ENCODE measurements around the gene LRCH1. TPM values are rescaled to one million over a fixed set of nuclear protein-coding genes. Genes with fewer than 3 reads are reported as not detected.

The LRCH1 gene
- polyA plus RNA-seq, 1 of the 3 experiments (the other 2 are of a cell fraction): 5.5 TPM

DNA sequence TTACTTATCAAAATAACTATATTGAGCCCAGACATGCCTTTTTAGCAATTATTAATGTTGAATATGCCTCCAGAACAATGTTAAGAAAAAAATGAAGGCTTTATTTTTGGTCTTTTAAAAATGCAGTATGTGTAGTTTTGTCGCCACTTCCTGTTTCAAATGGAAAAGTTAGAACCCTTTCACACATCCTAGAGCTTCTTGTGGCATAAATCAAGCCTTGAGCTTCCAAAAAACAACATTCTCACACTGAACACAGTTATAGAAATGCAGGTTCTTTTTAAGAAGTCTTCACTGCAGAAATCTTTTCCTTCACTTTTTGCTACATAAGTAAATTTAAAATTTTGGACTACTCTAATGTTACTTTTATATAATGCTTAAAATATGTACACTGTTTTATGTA is 135.3 kb downstream of the LRCH1 start (continued):
- TF ChIP-seq, protein P1, sequence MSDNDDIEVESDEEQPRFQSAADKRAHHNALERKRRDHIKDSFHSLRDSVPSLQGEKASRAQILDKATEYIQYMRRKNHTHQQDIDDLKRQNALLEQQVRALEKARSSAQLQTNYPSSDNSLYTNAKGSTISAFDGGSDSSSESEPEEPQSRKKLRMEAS (IDR thresholded peaks at IDR 0.05; ENCODE audit: low read depth): no peak
- TF ChIP-seq USF2 (IDR thresholded peaks at IDR 0.05; ENCODE audit: borderline replicate concordance, low read depth, low read length) (no peak), SIN3A (IDR thresholded peaks at IDR 0.05; ENCODE audit: borderline replicate concordance, low read depth, low read length) (no peak), ZBTB33 (IDR thresholded peaks at IDR 0.05; ENCODE audit: borderline replicate concordance, low read depth) (no peak), RCOR1 (IDR thresholded peaks at IDR 0.05; ENCODE audit: low read length) (no peak), TEAD4 (IDR thresholded peaks at IDR 0.05; ENCODE audit: borderline replicate concordance, insufficient read depth) (no peak), TCF12 (IDR thresholded peaks at IDR 0.05) (no peak), ELF1 (IDR thresholded peaks at IDR 0.05) (no peak)

DNA sequence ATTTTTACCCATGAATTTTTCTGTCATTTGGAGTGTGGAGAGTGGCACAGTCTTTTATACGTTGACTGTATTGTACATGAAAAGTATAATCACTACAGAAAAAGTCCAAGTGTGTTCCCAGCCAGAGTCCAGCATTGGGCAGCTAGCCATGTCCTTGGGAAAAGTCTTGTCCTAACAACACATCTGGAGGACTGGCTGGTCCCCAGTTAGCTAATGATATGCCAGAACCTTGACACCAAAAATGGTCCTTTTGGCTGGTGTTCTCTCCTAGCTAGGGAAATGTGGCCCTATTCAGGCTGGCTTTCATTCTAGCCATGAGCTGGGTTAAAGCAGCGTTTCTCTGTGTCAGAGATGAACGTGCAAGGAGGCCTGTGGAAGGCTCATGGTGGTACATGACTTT is 145.0 kb downstream of the LRCH1 start:
- H4K20me1 ChIP-seq (ENCODE audit: insufficient read depth): no peaks in the 10 kb centered on the region
- H3K79me2 ChIP-seq (ENCODE audit: insufficient read depth): no peaks in the 10 kb centered on the region
- peaks cover 50 to 67% of the 10 kb centered on the region in 2 experiments for H3K36me3 ChIP-seq (replicated peaks in 1 of 2; ENCODE audit: control insufficient read depth in 1 of 2, insufficient read depth in 2 of 2, low read length in 1 of 2)
- peak overlapping the region in 1 of 2 experiments; percentile 39; a peak in 1 of 4 replicates for H3K27ac ChIP-seq (ENCODE audit: low read depth in 2 of 2, low read length in 1 of 2)
- DNase-seq: no peak
- H2AFZ ChIP-seq (ENCODE audit: low read depth): no peak overlapping the region
- no peaks in the 10 kb centered on the region for H3F3A ChIP-seq (replicated peaks; ENCODE audit: insufficient read depth)
- H3K9ac ChIP-seq: no peak overlapping the region
- no peak overlapping the region for H3K4me2 ChIP-seq
- H3K9me3 ChIP-seq: no peaks in the 10 kb centered on the region
- CTCF ChIA-PET: interaction anchor here (1.1 to 3.2 kb wide), 5 partner anchors 15 to 146 kb away, joined by 4 to 16 read pairs (median 5); partner anchors contain the start of gene LRCH1
- POLR2A ChIA-PET: no interaction called here
- no peak overlapping the region for H3K4me3 ChIP-seq (ENCODE audit: low read depth in 2 of 2, low read length in 1 of 2)
- H3K27me3 ChIP-seq (ENCODE audit: insufficient read depth): no peaks in the 10 kb centered on the region
- WGBS (ENCODE audit: low lambda C conversion rate): 94% methylated on average over 3 of the region's 3 CpGs
- peaks cover 0 to 18% of the 10 kb centered on the region in 2 experiments; a peak in 2 of 4 replicates for H3K4me1 ChIP-seq (ENCODE audit: control insufficient read depth in 1 of 2, insufficient read depth in 2 of 2, low read depth in 1 of 2, low read length in 1 of 2)
- TF ChIP-seq SIN3A (IDR thresholded peaks at IDR 0.05; ENCODE audit: borderline replicate concordance, low read depth, low read length) (no peak), TEAD4 (IDR thresholded peaks at IDR 0.05; ENCODE audit: borderline replicate concordance, insufficient read depth) (no peak), YY1 (IDR thresholded peaks at IDR 0.05; ENCODE audit: low read depth) (no peak), EZH2phosphoT487 (IDR thresholded peaks at IDR 0.05; ENCODE audit: borderline replicate concordance, low read depth) (no peak), NFIC (IDR thresholded peaks at IDR 0.05; ENCODE audit: borderline replicate concordance) (no peak), ELF1 (IDR thresholded peaks at IDR 0.05) (no peak), POLR2AphosphoS5 (IDR thresholded peaks at IDR 0.05; ENCODE audit: low read depth, low read length) (no peak)
- TF ChIP-seq, protein P2, sequence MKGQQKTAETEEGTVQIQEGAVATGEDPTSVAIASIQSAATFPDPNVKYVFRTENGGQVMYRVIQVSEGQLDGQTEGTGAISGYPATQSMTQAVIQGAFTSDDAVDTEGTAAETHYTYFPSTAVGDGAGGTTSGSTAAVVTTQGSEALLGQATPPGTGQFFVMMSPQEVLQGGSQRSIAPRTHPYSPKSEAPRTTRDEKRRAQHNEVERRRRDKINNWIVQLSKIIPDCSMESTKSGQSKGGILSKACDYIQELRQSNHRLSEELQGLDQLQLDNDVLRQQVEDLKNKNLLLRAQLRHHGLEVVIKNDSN (IDR thresholded peaks at IDR 0.05; ENCODE audit: borderline replicate concordance, low read depth): no peak
- H3K9me2 ChIP-seq: no peaks in the 10 kb centered on the region

All from SK-N-SH (cell line).